ENCODE data around the gene CNKSR2.

Gene CNKSR2

DNA sequence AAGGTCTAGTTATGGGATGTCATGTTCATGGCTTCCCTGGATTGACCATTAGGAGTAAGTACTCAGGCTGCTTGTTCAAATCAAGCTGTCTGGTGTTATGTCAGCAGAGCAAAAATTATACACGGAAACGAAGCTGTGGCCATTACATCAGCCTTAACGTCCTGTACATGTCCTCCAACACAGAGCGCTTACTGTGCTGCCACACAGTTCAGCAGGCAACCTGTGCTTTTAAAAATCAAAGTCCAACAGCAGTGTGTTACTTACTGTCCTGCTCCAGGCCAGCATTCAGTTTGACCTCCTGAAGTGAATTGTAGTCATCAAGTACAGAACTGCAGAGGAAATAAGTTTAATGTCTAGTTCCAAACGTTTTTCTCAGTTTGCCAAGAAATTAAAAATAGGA, 237.9 kb downstream of the CNKSR2 start:
- no peak for TF ChIP-seq GATA3 (IDR thresholded peaks at IDR 0.05; ENCODE audit: low read depth, low read length)
- TF ChIP-seq GATA2 (IDR thresholded peaks at IDR 0.05; ENCODE audit: low read depth, low read length) = no peak

DNA sequence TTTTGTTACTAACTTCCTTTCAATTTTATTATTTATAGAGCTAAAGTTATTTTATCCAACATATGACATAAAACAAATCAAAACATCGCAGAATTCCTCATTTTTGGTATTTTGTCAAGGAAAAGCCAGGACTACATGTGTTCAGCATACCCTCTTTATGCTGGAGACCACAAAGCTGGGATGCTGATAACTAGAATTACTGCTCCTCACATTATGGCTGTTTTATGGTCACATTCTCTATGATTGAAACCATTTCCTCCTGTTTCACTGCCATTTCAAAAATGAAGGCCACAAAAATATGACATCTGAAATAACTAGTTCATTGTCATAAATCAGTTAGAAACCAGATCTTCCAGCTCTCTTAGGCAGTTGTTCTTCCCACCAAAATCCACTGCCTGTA, 242.2 kb downstream of the CNKSR2 start:
- TF ChIP-seq GATA3 (IDR thresholded peaks at IDR 0.05; ENCODE audit: low read depth, low read length) = no peak
- TF ChIP-seq GATA2 (IDR thresholded peaks at IDR 0.05; ENCODE audit: low read depth, low read length) = no peak

DNA sequence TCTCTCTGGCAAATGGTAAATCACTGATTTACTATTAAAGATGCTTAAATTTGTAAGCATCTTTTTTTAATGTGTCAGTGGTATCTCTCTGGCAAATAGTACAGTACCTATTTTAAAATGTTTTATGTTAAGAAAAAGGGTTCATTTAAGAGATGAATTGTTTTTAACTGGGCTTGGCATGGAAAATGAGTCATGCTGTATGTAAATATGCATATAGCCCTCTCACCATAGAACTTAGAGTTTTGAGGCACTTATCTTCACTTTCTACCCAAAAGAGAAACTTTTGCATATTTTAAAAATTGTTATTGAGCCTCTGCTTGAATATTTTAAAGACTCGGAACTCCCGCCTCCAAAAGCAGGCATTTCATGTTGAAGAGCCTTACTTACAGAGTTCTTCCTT, 246.0 kb downstream of the CNKSR2 start:
- TF ChIP-seq GATA3 (IDR thresholded peaks at IDR 0.05; ENCODE audit: low read depth, low read length) (no peak), GATA2 (IDR thresholded peaks at IDR 0.05; ENCODE audit: low read depth, low read length) (no peak)

DNA sequence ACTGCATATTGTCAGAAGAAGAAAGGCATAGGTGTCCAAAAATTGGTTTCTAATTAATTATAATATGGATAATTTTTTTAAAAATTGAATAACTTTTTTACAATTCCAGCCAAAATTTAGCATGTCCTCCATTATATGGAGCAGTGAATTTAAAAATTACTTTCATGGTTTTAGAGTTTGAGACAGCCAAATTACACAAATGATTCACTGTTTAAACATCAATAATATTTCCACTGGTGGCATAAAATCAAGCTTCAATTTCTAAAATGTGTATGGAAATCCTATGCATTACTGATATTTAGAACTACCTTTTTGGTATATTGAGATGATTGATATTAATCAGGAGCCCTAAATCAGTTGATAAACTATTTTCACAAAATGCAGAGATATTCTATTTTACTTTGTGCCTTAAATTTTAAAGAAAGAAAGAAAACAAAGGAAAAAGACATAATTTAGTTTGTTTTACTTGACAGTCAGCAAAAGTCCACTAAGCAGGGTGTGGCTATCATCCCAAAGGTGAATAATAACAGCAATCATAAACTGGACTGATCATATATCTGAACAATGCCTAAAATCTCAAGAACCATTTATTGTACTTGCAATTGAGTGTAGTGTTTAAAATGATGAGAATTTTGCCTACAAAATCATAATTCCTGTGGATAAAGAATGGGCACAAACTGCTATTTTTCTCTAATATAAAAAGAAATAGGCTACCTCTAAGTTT, 249.7 kb downstream of the CNKSR2 start:
- no peak for TF ChIP-seq GATA3 (IDR thresholded peaks at IDR 0.05; ENCODE audit: low read depth, low read length)
- TF ChIP-seq GATA2 (IDR thresholded peaks at IDR 0.05; ENCODE audit: low read depth, low read length) = no peak

DNA sequence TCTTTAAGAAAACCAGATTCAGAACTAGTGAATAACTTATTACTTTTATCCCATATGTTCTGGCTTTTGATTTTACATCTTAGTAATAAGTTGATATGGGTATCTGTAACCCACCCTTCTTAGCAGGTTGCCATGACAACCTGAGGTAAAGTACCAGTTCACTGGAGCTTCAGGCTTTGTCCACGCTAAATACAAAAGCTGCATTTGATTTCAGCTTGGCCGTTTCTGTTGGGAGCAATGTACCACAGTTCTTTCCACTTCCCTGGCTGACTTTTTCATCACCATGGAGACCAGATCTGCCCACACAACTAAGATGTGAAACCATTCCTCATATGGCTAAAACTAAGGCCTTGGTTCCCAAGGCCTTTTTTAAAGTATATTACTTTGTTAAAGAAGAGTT, 257.8 kb downstream of the CNKSR2 start:
- TF ChIP-seq GATA3 (IDR thresholded peaks at IDR 0.05; ENCODE audit: low read depth, low read length) (no peak), GATA2 (IDR thresholded peaks at IDR 0.05; ENCODE audit: low read depth, low read length) (no peak)

DNA sequence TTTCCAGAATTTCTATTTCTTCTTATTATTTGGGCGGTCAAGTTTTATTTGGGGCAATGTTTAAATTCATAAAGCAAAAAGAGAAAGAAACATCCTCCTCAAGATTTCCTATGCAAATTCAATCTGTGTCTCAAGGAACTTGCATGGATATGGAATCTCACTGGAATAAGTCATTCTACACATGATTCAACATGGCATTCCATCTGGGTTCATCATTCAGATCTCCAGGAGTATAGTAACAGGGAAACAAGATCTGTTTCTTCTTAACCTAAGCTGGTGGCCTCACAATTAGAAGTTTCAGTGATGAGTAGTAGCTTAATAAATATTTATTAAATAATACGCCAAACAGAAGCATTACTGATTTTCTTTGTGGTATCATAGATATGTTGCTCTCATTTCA, 264.1 kb downstream of the CNKSR2 start:
- TF ChIP-seq GATA3 (IDR thresholded peaks at IDR 0.05; ENCODE audit: low read depth, low read length) (no peak), GATA2 (IDR thresholded peaks at IDR 0.05; ENCODE audit: low read depth, low read length) (no peak)

DNA sequence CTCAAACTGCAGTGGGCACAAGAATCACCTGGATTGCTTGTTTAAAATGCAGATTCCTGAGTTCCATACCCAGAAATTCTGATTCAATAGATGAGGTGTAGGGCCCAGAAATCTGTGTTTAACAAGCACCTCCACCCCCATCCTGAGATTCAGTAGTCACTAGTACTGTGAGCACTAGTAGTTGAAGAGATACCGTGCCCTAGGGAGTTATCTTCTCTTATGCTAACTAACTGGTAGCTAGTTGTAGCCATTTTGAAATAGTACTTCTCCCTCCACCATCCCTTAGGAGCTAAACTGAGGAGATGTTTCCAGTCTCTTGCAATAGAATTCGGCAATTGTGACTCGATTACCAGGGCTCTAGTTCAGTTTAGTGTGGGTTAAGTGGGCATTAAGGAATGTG, 265.6 kb downstream of the CNKSR2 start:
- no peak for TF ChIP-seq GATA2 (IDR thresholded peaks at IDR 0.05; ENCODE audit: low read depth, low read length)
- no peak for TF ChIP-seq GATA3 (IDR thresholded peaks at IDR 0.05; ENCODE audit: low read depth, low read length)

DNA sequence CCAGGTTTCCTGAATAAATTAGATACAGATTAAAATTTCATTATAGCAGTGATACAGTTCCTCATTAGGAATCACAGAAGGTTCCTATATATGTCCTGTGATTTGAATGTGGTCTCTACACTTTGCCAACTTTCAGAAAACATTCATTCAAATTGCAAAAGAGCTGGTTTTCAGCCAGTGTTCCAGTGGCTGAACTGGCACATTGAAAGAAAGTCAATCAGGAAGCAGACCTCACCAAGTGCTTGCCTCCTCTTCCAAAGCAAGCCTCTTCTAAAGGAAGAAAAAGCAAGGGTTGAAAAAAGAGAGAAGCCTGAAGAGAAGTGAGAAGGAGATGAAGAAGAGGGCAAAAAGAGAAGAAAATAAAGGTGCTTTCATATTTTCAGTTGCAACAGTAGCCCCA, 271.2 kb downstream of the CNKSR2 start:
- TF ChIP-seq GATA3 (IDR thresholded peaks at IDR 0.05; ENCODE audit: low read depth, low read length) (no peak), GATA2 (IDR thresholded peaks at IDR 0.05; ENCODE audit: low read depth, low read length) (no peak)

DNA sequence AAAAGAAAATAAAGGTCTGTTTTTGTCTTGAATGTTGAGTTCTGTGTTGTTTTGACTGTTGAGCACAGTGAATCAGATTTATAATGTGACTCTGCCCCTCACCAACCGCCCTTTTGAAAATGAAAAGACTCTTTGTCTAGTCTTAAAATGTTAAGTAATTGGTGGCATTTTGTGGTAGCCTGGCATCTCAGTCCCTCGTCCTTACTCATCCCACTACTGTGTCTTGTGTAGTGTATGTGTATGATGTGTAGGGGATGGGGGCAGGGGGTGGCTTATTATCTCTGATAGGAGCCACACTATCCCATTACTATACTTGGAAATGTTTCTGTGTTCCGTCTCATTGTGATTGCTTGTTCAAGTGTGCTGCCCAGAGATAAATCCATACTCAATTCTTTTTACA, 271.7 kb downstream of the CNKSR2 start:
- no peak for TF ChIP-seq GATA2 (IDR thresholded peaks at IDR 0.05; ENCODE audit: low read depth, low read length)
- no peak for TF ChIP-seq GATA3 (IDR thresholded peaks at IDR 0.05; ENCODE audit: low read depth, low read length)

DNA sequence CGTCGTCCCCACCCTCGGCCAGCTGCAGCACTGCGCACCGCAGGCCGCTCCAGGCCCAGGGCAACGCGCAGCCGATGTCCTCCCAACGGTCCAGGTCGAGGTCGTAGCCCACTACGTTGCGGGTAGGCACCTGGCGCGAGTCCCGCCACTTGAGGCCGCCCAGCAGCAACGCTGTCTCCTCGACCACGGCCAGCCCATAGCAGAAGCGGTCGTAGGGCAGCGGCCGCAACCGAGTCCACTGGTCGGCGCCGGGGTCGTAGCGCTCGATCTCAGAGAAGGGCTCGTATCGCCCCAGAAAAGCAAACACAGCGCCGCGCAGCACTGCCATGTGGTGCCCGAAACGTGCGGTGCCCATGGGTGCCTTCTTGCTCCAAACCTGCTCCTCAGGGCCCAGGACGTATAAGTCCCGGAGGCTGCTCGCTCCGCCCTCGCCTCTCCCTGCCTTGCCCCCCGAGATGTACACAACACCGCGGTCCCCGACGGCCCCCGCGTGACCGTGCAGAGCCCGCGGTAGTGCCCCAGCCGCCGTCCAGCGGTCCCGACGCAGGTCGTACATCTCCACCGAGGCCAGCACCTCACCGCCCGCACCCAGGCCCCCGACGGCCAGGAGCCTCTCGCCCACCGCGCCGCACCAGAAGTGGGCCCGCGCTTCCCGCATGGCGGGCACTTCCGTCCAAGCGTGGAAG, 281.8 kb downstream of the CNKSR2 start:
- no peak for TF ChIP-seq GATA3 (IDR thresholded peaks at IDR 0.05; ENCODE audit: low read depth, low read length)
- no peak for TF ChIP-seq GATA2 (IDR thresholded peaks at IDR 0.05; ENCODE audit: low read depth, low read length)

DNA sequence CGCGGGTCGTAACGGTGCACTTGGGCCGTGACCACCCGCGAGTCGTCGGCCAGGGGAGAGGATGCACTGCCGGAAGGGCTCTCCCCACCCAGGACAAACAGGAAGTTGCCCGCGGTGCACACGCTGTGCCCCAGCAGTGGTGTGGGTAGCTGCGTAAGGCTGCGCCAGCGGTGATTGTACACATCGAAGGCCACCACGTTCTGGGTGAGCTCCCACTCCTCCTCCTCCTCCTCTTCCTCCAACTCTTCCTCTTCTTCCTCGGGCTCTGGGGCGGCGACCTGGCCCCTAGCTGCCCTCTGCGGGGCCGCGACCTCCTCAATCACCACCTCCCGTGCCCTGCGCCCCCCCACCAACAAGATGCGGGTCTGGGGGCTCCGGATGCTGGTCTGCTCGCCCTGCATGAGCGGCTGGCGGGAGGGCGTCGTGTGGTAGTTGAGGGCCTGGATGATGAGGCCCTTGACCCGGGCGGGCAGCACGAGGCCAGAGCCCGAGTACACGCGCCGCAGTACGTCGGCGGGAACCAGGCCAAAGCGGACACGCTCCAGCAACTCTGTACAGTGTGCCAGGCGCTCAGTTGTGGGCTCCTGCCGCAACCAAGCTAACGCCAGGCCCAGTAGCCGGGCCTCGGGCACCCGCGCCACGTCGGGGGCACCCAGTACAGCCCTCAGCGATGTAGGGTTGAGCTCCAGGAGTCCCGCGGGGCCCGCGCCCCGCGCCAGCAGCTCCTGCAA, 282.5 kb downstream of the CNKSR2 start:
- TF ChIP-seq GATA3 (IDR thresholded peaks at IDR 0.05; ENCODE audit: low read depth, low read length) (no peak), GATA2 (IDR thresholded peaks at IDR 0.05; ENCODE audit: low read depth, low read length) (no peak)

DNA sequence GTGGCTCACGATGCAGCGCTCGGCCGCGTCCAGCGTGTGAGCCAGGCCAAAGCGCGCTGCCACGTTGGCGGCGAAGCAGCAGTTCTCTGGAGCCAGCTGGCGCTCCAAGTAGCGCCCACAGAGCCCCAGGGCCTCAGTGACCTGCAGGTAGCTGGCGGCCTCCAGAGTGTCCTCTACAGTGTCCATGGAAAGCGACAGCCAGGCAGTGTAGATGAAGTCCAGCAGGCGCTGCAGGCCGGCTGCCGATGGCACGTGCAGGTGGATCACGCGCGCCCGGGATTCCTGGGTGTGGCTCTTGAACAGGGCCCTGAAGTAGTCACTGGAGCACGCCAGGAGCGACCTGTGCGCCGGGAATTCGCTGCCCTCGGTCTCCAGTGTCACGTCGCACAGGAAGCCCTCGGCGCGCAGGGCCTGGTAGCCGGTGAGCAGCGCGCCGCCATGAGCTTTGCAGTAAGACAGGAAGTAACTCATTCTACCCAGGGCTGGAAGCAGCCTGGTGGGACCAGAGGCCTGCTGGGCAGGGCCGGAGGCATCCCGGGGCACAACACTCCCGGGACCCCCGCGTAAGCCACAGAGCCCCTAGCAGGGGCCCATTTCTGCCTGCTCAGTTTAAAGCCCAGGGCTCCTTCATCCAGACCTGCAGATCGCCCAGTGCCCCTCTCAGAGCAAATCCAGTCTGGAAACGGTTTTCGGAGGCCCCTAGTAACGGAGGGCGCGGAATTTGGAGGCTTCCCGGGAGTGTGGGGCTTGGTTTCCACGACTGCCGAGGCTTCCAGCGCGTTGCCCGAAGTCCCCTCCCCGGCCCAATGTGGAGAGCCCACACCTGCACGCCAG, 283.3 kb downstream of the CNKSR2 start:
- no peak for TF ChIP-seq GATA2 (IDR thresholded peaks at IDR 0.05; ENCODE audit: low read depth, low read length)
- no peak for TF ChIP-seq GATA3 (IDR thresholded peaks at IDR 0.05; ENCODE audit: low read depth, low read length)

DNA sequence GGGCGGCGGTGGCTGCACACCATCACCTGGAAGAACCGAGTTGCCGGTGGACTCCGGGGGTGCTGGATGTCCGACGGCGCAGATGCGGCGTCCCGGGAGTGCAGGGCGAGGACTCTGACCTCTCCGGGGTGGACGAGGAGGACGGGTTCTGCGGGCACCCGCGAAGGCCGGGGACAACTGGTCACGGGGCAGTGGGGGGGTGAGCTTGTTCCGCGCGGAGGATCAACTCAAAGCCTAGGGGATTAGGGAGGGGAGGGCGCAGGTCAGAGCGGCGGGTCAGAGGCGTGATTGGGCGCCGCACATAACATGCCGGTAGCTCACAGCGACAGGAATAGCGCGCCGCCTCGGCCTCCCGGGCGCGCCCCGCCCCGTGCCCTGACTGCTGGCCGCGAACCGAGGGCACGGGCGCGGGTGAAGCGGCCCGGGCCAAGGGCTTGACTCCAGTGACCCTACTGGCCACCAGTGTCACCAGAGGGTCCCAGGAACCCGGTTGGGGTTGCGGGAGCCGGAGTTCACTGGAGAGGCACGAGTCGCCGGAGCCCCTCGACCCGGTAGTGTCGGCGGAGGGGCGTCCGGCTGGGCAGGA, 284.0 kb downstream of the CNKSR2 start, which contains the start of gene KLHL34:
KLHL34 (minus strand) TSS at position 179 of the 586 bp plus-strand sequence. CDS start 542 bp downstream, outside the sequence.
- no peak for TF ChIP-seq GATA2 (IDR thresholded peaks at IDR 0.05; ENCODE audit: low read depth, low read length)
- no peak for TF ChIP-seq GATA3 (IDR thresholded peaks at IDR 0.05; ENCODE audit: low read depth, low read length)
